ENCODE measurements around the gene FOXO3.

GRCh38 chr6:108650781-108651180 is 90.1 kb downstream of the FOXO3 start:
- TF ChIP-seq CTCF (IDR thresholded peaks at IDR 0.05), result no peak
- no peak for TF ChIP-seq POLR2A (IDR thresholded peaks at IDR 0.05)

All from uterus (tissue), 2 donors.